GM12801 (cell line): ENCODE measurements around the gene SPATC1L.

ENCODE experiments used
- CTCF ChIP-seq: IDR thresholded peaks from one replicate; pipeline ENCODE4 v1.5.1; 2011; ENCODE audit warnings: control low read depth; ENCODE audit not compliant: insufficient read length; ENCODE audit errors: extremely low read depth

The SPATC1L gene

GRCh38 chr21:46207006-46207919, 23.0 kb upstream of the SPATC1L start:
- no peak for TF ChIP-seq CTCF

DNA sequence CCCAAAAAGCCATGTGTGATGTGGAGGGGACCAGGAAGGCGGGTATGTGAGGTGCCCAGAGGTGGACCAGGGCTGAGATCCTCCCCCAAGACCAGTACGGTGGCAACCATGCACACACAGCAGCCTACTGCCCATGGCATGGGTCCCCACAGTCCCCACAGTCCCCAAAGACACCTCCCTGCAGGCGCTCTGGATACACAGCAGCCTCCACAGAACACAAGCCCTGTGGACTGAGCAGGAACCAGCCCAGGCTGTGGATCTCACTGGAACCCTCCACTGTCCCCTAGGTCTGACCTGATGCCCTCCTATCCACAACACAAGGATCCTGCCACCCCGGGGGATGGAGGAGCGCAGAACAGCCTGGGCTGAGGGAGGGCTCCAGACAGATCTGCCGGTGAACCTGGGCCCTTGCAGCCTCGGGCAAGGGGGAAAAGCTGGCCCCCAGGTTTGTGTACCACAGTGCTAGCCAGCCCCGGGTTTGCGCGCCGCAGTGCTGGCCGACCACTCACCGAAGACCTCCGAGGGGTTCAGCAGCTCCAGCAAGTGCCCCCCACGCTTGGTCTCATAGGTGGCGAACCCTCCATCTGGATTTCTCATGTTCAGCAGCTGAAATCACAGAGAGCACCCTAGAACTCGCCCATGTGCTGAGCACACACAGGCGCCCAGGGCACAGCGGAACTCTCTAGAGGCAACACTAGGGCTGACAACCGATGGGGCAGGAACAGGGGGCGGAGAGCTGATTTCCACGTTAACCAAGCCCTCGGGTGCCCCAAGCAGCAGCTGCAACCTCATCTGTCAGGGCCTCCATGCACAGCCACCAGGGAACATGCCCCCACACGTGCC, 22.1 kb upstream of the SPATC1L start:
- no peak for TF ChIP-seq CTCF

GRCh38 chr21:46205766-46206162, 21.5 kb upstream of the SPATC1L start:
- no peak for TF ChIP-seq CTCF

DNA sequence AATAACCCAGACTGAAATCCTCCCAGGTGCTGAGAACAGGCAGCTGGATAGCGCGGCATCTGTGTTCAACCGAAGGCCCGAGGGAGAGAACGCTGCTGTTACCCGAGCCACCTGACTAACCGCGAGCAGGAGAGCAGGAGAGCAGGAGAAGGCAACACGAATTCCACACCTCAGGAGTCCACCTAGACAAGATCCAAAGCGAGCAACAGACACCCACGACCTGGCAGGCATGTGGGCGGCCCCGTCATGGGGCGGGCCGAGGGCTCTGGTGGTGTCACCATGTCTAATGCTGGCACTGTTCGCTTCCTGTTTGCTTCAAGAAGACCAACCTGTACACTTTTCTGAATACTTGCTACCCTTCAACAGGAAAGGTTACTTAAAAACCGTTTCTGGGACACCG, 20.9 kb upstream of the SPATC1L start:
- no peak for TF ChIP-seq CTCF

DNA sequence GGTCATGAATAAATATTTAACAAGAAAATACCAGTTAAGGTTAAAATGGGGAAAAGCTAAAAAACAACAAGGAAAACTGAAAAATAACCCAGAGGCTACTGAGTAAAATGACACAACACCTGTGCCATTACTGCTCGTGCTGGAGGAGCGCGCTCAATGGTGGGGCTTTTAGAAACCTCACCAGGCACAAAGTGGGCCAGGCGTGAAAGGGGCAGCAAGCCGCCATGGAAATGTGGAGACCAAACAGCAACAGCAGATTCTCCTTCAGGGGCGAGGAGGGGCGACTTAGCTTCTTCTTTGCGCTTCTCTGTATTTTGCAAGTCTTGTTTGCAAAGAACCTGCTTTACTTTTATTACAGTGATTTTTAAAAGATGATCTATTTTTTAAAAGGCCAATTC, 18.9 kb upstream of the SPATC1L start:
- no peak for TF ChIP-seq CTCF

- TF ChIP-seq CTCF, result no peak
Observed at GRCh38 chr21:46202592-46203202, 18.4 kb upstream of the SPATC1L start.
